SJSA1 (cell line): ENCODE measurements around the gene HAS3. TPM values are rescaled to one million over a fixed set of nuclear protein-coding genes. Genes with fewer than 3 reads are reported as not detected.
"Not testable (repeated sequence)": the region's sequence is repeated elsewhere in the genome, so short reads cannot be mapped to it uniquely, and the experiment has no call there.

Source experiments
- DNase-seq, 2 experiments: peaks; one replicate each; pipeline ENCODE4 v3.0.0-alpha.2; 2015 to 2020; ENCODE audit warnings: low spot score in 2 of 2, low read depth in 1 of 2
- H3K27ac ChIP-seq: fragments of 250-450 bp; sonication (Bioruptor Pico); 2 replicates; pipeline ENCODE4 v1.5.1; 2020; ENCODE audit warnings: mild to moderate bottlenecking, moderate library complexity
- H3K27me3 ChIP-seq: fragments of 250-450 bp; sonication (Bioruptor Pico); replicated peaks from 2 replicates; pipeline ENCODE4 v1.5.1; 2020; ENCODE audit warnings: mild to moderate bottlenecking, moderate library complexity
- H3K36me3 ChIP-seq: fragments of 250-450 bp; sonication (Bioruptor Pico); 2 replicates; pipeline ENCODE4 v1.5.1; 2020; ENCODE audit warnings: mild to moderate bottlenecking
- H3K4me1 ChIP-seq: fragments of 250-450 bp; sonication (Bioruptor Pico); replicated peaks from 2 replicates; pipeline ENCODE4 v1.6.1; 2021; ENCODE audit warnings: mild to moderate bottlenecking
- H3K4me3 ChIP-seq: fragments of 250-450 bp; sonication (Bioruptor Pico); 2 replicates; pipeline ENCODE4 v1.5.1; 2020; ENCODE audit warnings: mild to moderate bottlenecking
- H3K9me3 ChIP-seq: fragments of 250-450 bp; sonication (Bioruptor Pico); replicated peaks from 2 replicates; pipeline ENCODE4 v1.5.1; 2020; ENCODE audit warnings: mild to moderate bottlenecking
- total RNA-seq: library from RNA; depleted of rRNA; stranded (reverse); fragments of >200 nt; shearing (Covaris generic); gene quantifications from 2 replicates; pipeline ENCODE4 v1.2.3, GENCODE V29; 2014

Gene HAS3
- total RNA-seq, 1 experiment from 2014 or later: 0.58 TPM

DNA sequence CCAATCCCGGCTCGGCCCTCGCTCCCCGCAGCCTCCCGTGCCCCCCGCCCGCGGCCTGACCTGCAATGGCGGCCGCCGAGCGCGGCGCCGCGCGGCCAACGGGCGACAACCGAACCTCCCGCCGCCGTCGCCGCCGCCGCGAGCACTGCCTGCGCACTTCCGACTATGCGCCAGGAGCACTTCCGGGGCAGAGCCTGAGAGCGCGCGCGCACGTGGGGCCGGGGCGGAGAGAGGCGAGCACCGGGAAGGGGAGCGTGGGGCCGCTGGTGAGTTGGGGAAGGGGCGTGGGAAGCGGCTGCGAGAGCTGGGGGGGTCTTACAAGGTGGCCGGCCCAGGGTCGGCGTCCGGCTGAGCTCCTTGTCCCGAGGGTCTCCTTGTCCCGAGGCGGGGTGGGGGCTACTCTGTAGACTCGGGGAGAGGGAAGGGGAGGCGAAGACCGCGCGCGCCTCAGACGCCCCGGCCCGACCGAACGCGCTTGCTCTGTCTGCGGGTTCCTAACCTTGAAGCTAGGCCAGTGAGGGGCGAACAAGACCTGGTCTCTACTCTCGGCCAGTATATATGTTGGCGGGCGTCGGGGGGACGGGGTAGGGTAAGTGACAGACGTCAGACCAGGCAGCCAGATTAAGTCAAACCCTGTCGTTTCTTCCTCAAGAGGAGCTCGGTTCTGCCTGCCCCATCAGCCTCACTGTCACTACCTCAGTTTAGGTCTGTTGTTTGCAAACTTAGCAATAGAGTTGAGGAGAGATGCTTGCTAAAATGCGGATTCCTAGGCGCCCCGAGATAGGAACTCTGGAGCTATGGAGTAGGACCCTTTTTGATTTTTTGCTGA lies 27.2 kb downstream of the HAS3 start, which contains the start of the genes CHTF8 and UTP4:
Gene CHTF8 (minus strand): TSS at position 165 of the 829 bp plus-strand sequence. CDS start 11,130 bp downstream, outside the sequence.
Gene UTP4 (plus strand): TSS at position 226 of the 829 bp plus-strand sequence. CDS start 811 bp downstream, outside the sequence.
- H3K4me1 ChIP-seq: peaks cover 23% of the 10 kb centered on the region
- H3K9me3 ChIP-seq: no peaks in the 10 kb centered on the region; the same call in 1 of the 2 replicates
- DNase-seq: peak; percentile 57 to 86
- H3K4me3 ChIP-seq: peak within 1 kb of the TSS; percentile 99
- H3K36me3 ChIP-seq: peaks cover 75% of the 10 kb centered on the region
- H3K27me3 ChIP-seq: no peaks in the 10 kb centered on the region
- peak within 1 kb of the TSS; percentile 90 for H3K27ac ChIP-seq

DNA sequence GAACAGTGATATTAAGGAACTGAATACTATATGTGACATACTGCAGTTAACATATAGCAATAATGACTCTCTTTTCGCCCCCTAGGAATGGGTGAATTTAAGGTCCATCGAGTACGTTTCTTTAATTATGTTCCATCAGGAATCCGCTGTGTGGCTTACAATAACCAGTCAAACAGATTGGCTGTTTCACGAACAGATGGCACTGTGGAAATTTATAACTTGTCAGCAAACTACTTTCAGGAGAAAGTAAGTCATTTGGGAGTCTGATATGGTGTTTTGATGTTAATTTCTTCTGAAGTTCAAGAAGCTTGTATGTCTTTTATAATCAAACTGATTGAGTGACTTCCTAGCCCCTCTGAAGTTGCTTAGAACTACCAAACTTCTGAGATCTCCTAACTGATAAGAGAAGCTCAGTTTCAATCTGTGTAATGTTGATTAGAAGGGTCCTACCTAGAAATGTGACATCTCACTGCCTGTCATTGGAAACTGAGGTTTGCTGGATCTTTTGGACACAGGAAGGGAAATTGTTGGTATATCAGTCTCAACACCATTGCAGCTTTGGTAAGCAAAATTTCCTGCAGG lies 28.0 kb downstream of the HAS3 start:
- no peaks in the 10 kb centered on the region for H3K27me3 ChIP-seq
- no peaks in the 10 kb centered on the region; the same call in 1 of the 2 replicates for H3K9me3 ChIP-seq
- H3K27ac ChIP-seq: no peak overlapping the region
- no peak for DNase-seq
- H3K36me3 ChIP-seq: peaks cover 75% of the 10 kb centered on the region
- H3K4me1 ChIP-seq: peaks cover 23% of the 10 kb centered on the region
- H3K4me3 ChIP-seq: peak overlapping the region; percentile 99

DNA sequence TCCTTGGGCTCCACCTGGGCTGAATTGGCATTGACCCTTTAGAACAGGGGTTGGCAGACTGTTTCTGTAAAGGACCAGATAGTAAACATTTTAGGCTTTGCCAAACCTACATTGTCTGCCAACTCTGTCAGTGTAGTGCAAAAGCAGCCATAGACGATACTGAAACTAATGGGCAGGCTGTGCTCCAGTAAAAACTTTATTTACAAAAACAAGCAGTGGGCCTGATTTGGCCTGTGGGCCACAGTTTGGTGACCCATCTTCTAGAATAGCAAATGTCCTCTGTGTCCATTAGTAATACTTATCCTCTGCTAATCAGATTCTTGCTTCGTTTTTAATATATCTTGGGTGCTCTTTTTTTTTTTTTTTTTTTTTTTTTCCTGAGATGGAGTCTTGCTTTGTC lies 33.2 kb downstream of the HAS3 start:
- H3K9me3 ChIP-seq: no peaks in the 10 kb centered on the region
- no peaks in the 10 kb centered on the region for H3K27me3 ChIP-seq
- no peak overlapping the region for H3K4me3 ChIP-seq
- H3K27ac ChIP-seq: no peak overlapping the region
- DNase-seq: no peak
- H3K36me3 ChIP-seq: peaks cover 85% of the 10 kb centered on the region
- H3K4me1 ChIP-seq: peaks cover 6% of the 10 kb centered on the region

DNA sequence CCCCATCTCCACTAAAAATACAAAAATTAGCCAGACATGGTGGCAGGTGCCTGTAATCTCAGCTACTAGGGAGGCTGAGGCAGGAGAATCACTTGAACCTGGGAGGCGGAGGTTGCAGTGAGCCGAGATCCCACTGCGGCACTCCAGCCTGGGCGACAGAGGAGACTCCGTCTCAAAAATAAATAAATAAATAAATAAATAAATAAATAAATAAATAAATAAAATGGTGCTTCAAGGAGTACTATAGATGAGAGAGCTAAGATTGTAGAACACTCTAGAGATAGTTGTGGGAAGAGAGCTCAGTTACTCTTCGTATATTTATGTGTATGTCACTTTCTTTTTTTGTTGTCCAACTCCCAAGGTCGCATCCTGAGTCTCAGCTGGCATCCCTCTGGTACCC lies 34.0 kb downstream of the HAS3 start:
- H3K36me3 ChIP-seq: peaks cover 86% of the 10 kb centered on the region
- H3K4me3 ChIP-seq, H3K27me3 ChIP-seq, H3K27ac ChIP-seq, H3K4me1 ChIP-seq, DNase-seq, H3K9me3 ChIP-seq: not testable (repeated sequence)

DNA sequence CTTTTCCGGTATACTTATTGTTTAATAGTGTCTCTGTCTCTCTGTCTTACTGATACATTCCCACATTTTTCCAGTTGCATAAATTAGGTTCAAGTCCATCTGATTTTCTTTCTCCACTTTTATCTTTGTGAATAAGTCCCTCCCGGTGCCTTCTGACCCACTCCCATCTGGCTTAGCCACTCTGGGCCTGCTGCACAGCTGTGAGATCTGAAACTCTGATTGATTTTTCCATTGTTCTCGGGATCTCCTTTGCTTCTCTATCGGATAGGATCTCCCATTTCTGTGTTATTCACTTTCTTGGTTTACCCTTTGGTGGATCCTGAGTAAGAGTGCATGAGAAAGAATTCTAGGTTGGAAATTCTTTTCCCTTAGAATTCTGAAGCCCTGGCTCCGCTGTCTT lies 35.6 kb downstream of the HAS3 start:
- no peak for DNase-seq
- Histone ChIP-seq H3K9me3 (no peaks in the 10 kb centered on the region), H3K36me3 (peaks cover 89% of the 10 kb centered on the region), H3K27me3 (no peaks in the 10 kb centered on the region), H3K27ac (no peak overlapping the region), H3K4me1 (no peaks in the 10 kb centered on the region), H3K4me3 (no peak overlapping the region)

DNA sequence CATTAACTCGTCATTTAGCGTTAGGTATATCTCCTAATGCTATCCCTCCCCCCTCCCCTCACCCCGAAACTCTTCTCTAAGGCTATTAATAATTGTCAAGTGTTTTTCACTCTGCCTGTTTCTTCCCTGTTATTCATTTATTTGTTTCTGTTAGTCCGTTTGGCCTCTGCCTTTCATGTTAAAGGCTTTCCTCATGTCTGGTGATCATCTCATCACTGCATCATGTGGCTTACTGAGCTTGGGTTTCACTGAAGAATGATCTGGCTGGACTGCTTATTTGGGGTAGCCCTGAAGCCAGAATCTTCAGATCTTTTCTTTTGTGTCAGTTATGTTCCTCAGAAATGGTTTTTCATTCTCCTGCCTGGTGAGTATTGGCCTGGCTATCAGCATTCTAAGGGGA lies 36.5 kb downstream of the HAS3 start:
- DNase-seq: no peak
- Histone ChIP-seq H3K4me3 (no peak overlapping the region), H3K27me3 (no peaks in the 10 kb centered on the region), H3K9me3 (no peaks in the 10 kb centered on the region), H3K36me3 (peaks cover 85% of the 10 kb centered on the region), H3K27ac (no peak overlapping the region), H3K4me1 (no peaks in the 10 kb centered on the region)

DNA sequence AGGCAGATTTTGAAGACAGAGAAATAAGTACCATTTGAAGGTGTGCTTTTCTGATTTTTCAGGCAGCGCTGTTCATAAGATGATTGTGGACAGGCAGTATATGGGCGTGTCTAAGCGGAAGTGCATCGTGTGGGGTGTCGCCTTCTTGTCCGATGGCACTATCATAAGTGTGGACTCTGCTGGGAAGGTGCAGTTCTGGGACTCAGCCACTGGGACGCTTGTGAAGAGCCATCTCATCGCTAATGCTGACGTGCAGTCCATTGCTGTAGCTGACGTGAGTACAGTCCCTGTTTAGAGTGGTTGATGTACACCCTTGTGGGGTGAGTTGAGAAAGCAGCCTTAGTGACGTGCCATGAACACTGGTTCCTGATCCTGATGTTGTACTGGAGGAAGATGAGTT lies 37.7 kb downstream of the HAS3 start:
- H3K27ac ChIP-seq: no peak overlapping the region
- no peak for DNase-seq

DNA sequence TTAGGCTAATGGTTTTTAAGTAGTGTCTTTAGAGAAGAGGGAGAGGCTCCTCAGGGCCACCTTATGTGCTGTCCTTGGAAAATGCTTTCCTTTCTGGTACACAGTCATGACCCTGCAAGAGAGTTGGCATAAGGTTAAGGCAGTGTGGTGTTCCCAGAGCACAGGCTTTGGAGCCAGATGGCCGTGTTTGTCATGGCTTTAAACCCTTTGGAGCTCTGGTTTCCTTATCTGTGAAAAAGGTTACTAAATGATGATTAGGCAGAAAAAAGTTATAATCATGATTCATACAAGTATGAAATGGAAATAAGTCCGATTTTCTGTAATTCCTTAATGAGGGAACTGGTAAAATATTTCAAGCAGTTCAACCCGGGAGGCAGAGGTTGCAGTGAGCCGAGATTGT lies 40.2 kb downstream of the HAS3 start:
- Histone ChIP-seq H3K4me3 (no peak overlapping the region), H3K27me3 (no peaks in the 10 kb centered on the region), H3K36me3 (peaks cover 75% of the 10 kb centered on the region), H3K4me1 (no peaks in the 10 kb centered on the region), H3K9me3 (no peaks in the 10 kb centered on the region), H3K27ac (no peak overlapping the region)
- no peak for DNase-seq

More for the DNA sequence above, 37.7 kb downstream of the HAS3 start:
- Histone ChIP-seq H3K4me3 (no peak overlapping the region), H3K36me3 (peaks cover 73% of the 10 kb centered on the region), H3K9me3 (no peaks in the 10 kb centered on the region), H3K4me1 (no peaks in the 10 kb centered on the region), H3K27me3 (no peaks in the 10 kb centered on the region)

DNA sequence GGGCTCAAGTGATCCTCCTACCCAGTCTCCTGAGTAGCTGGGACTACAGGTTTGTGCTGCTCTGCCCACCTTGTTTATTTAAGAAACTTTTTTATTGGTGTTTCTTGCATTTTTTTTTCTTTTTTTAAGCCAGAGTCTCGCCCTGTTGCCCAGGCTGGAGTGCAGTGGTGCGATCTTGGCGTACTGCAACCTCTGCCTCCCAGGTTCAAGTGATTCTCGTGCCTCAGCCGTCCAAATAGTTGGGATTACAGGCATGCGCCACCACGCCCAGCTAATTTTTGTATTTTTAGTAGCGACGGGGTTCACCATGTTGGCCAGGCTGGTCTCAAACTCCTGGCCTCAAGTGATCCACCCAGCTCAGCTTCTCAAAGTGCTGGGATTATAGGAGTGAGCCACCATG lies 44.2 kb downstream of the HAS3 start:
- not testable (repeated sequence) for H3K27me3 ChIP-seq, H3K9me3 ChIP-seq, H3K4me3 ChIP-seq, DNase-seq, H3K4me1 ChIP-seq, H3K27ac ChIP-seq
- peaks cover 69% of the 10 kb centered on the region for H3K36me3 ChIP-seq

DNA sequence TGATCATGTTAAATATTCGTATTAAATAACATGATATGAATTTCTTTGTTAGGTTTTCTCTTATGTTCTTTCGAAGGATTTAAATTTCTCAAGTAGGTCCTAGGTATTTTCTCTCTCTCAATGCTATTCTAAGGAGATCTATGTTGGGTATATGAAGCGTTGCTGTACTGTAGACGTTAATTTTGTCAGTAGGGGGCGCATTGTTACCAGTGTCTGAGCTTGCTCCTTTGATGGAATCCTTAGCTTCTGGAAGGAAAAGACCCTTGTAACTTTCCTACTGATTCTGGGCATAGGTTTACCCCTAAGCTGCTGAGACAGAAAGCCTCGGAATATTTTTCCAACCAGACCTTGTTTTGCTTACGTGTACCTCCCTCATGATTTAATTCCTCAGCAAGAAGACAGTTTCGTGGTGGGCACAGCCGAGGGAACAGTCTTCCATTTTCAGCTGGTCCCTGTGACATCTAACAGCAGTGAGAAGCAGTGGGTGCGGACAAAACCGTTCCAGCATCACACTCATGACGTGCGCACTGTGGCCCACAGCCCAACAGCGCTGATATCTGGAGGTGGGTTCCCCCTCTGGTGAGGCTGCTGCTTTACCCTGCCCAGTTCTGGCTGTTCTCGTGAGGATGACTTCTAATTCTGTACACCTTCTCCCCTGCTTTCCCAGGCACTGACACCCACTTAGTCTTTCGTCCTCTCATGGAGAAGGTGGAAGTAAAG lies 44.9 kb downstream of the HAS3 start:
- DNase-seq: peak; percentile 52 to 64
- peaks cover 71% of the 10 kb centered on the region for H3K36me3 ChIP-seq

DNA sequence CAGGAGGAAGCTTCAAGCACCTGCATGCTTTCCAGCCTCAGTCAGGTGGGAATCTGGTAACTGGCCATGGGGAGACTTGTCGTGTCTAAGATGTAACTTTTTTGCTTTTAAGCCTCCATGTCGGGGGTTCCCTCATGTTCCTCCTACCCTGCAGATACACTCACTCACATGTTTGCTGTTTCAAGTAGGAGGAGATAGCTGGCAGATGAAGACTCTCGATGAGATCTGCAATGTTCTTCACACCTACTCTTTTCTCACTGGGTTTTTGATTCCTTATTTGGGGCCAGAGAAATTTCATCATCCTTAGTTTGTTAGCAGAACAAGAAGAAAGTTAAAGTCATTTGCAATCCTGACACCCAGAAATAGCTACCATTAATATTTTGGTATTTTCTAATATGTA lies 51.7 kb downstream of the HAS3 start:
- DNase-seq: no peak
- H3K36me3 ChIP-seq: peaks cover 88% of the 10 kb centered on the region

More for the DNA sequence above, 44.9 kb downstream of the HAS3 start:
- Histone ChIP-seq H3K27me3 (no peaks in the 10 kb centered on the region), H3K4me1 (no peaks in the 10 kb centered on the region), H3K9me3 (no peaks in the 10 kb centered on the region), H3K27ac (no peak overlapping the region), H3K4me3 (no peak overlapping the region)

DNA sequence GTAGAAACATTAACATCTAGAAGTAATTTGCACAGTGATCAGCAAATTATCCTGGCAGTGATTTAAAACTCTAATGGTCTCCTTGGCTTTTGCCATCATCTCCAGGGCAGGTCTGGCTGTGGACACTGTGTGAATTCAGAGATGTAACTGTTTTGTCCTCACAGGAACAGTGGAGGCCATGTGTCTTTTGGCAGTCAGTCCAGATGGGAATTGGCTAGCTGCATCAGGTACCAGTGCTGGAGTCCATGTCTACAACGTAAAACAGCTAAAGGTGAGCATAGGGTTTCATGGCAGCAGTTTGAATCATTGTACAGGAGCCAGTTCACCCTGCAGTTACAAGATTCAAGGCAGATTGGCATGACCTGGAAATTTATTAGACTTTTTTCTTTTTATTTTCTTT lies 54.7 kb downstream of the HAS3 start:
- H3K27ac ChIP-seq: no peak overlapping the region
- H3K9me3 ChIP-seq: no peaks in the 10 kb centered on the region
- no peaks in the 10 kb centered on the region for H3K4me1 ChIP-seq
- peaks cover 85% of the 10 kb centered on the region for H3K36me3 ChIP-seq
- no peaks in the 10 kb centered on the region for H3K27me3 ChIP-seq
- no peak overlapping the region for H3K4me3 ChIP-seq
- no peak for DNase-seq

More for the DNA sequence above, 51.7 kb downstream of the HAS3 start:
- no peaks in the 10 kb centered on the region for H3K27me3 ChIP-seq
- H3K9me3 ChIP-seq: no peaks in the 10 kb centered on the region
- no peak overlapping the region for H3K4me3 ChIP-seq
- no peaks in the 10 kb centered on the region for H3K4me1 ChIP-seq
- H3K27ac ChIP-seq: no peak overlapping the region

DNA sequence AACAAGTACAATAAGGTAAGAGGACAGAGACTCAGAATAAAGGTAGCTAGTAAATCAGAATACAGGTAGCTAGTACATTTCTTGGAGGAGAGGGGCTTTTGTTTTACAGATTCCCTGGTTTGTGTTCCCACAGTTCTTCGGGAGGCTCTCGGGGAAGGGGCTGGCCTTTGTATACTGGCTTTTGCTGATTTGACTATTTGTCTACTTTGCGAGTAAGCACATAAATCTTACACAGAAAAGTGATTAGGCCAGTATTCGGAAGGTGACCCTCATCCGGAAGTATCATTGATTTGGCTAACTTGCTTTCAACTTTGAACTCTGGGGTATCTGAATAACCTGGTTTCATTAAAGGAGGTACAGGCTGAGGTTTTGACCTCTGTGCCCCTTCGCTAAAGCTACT lies 60.1 kb downstream of the HAS3 start:
- Histone ChIP-seq H3K36me3 (peaks cover 79% of the 10 kb centered on the region), H3K4me3 (no peak overlapping the region), H3K27ac (no peak overlapping the region), H3K4me1 (peaks cover 17% of the 10 kb centered on the region), H3K9me3 (no peaks in the 10 kb centered on the region), H3K27me3 (no peaks in the 10 kb centered on the region)
- DNase-seq: no peak
